Measurements from ENCODE around the gene ZBTB43.
"Not testable (repeated sequence)": the region's sequence is repeated elsewhere in the genome, so short reads cannot be mapped to it uniquely, and the experiment has no call there.

Gene ZBTB43

GRCh38 chr9:126810221-126810620, 5.4 kb downstream of the ZBTB43 start:
- not testable (repeated sequence) for H3K27ac ChIP-seq (ENCODE audit: low read length, poor library complexity, severe bottlenecking); H3K79me1 ChIP-seq (replicated peaks; ENCODE audit: low read length, poor library complexity, severe bottlenecking); H3K9ac ChIP-seq (ENCODE audit: low read length); H2AFZ ChIP-seq (ENCODE audit: low read depth, low read length); H3K14ac ChIP-seq (ENCODE audit: low read length in 2 of 2); H3K9me3 ChIP-seq (ENCODE audit: control insufficient read depth, low read length); H3K4me3 ChIP-seq (ENCODE audit: insufficient read depth in 1 of 2, low read depth in 1 of 2, low read length in 2 of 2); H2BK15ac ChIP-seq (ENCODE audit: low read depth, poor library complexity, severe bottlenecking); H3K4me2 ChIP-seq (ENCODE audit: low read length, poor library complexity, severe bottlenecking); H3K4ac ChIP-seq (ENCODE audit: low read depth in 1 of 2, low read length in 2 of 2); H3K23ac ChIP-seq (ENCODE audit: low read length in 2 of 2); H2BK12ac ChIP-seq (ENCODE audit: low read length in 2 of 2); H3K4me1 ChIP-seq (ENCODE audit: control insufficient read depth, insufficient read depth, low read depth, low read length); H2BK120ac ChIP-seq (ENCODE audit: low read depth, low read length); H3K27me3 ChIP-seq (ENCODE audit: control insufficient read depth in 1 of 2, insufficient read depth in 1 of 2, low read length in 2 of 2); H2AK5ac ChIP-seq (ENCODE audit: low read length, severe bottlenecking); H4K8ac ChIP-seq (ENCODE audit: low read length); DNase-seq; H4K91ac ChIP-seq (ENCODE audit: low read length); H2BK5ac ChIP-seq (ENCODE audit: low read depth, low read length, poor library complexity, severe bottlenecking); H3K18ac ChIP-seq (ENCODE audit: low read depth in 1 of 2, low read length in 2 of 2)
- WGBS: 98% methylated on average over 11 of the region's 12 CpGs
- peaks cover 15 to 62% of the 10 kb centered on the region in 2 experiments for H3K36me3 ChIP-seq (ENCODE audit: control insufficient read depth in 1 of 2, insufficient read depth in 2 of 2, low read depth in 1 of 2, low read length in 2 of 2)

DNA sequence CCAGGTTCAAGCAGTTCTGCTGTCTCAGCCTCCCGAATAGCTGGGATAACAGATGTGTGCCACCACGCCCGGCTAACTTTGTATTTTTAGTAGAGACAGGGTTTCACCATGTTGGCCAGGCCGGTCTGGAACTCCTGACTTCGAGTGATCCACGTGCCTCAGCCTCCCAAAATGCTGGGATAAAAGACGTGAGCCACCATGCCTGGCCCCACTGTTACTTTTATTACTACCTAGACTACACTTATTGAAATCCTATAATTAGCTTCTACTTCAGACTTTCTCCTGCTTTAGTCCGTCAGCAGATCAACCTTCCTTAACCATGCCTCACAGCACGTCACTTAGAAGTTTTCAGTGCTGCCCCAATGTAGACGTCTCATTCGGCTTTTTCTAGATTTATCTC, 8.2 kb downstream of the ZBTB43 start:
- DNase-seq: no peak

DNA sequence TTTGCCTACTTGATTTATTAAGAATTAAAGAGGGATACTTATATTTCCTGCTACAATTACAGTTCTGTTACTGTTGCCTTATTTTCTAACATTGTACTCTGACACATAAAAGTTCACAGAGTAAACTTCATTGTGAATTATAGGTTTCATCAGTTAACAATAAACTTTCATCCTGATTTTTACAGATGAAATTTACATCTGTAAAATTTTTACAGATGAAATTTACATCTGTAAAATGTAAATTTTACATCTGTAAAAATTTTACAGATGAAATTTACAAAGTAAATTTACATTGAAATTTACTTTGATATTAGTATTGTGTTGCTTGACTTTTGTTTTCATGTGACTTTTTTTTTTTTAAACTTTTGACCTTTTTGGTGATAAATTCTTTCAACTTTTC, 9.3 kb downstream of the ZBTB43 start:
- DNase-seq: no peak
- H3K14ac ChIP-seq (ENCODE audit: low read length in 2 of 2): no peak overlapping the region

More for the DNA sequence above, 8.2 kb downstream of the ZBTB43 start:
- Histone ChIP-seq H4K91ac (ENCODE audit: low read length) (no peak overlapping the region), H3K18ac (ENCODE audit: low read depth in 1 of 2, low read length in 2 of 2) (no peak overlapping the region), H2BK120ac (ENCODE audit: low read depth, low read length) (no peak overlapping the region), H2BK5ac (ENCODE audit: low read depth, low read length, poor library complexity, severe bottlenecking) (no peak overlapping the region), H3K79me1 (replicated peaks; ENCODE audit: low read length, poor library complexity, severe bottlenecking) (peaks cover 13% of the 10 kb centered on the region), H3K4me3 (ENCODE audit: insufficient read depth in 1 of 2, low read depth in 1 of 2, low read length in 2 of 2) (no peak overlapping the region), H3K27ac (ENCODE audit: low read length, poor library complexity, severe bottlenecking) (no peak overlapping the region), H3K36me3 (ENCODE audit: control insufficient read depth in 1 of 2, insufficient read depth in 2 of 2, low read depth in 1 of 2, low read length in 2 of 2) (peaks cover 24 to 76% of the 10 kb centered on the region in 2 experiments), H3K14ac (ENCODE audit: low read length in 2 of 2) (no peak overlapping the region), H2BK12ac (ENCODE audit: low read length in 2 of 2) (no peak overlapping the region), H2AFZ (ENCODE audit: low read depth, low read length) (no peak overlapping the region), H3K9me3 (ENCODE audit: control insufficient read depth, low read length) (peaks cover 4% of the 10 kb centered on the region), H3K4me1 (ENCODE audit: control insufficient read depth, insufficient read depth, low read depth, low read length) (no peaks in the 10 kb centered on the region), H3K4ac (ENCODE audit: low read depth in 1 of 2, low read length in 2 of 2) (no peak overlapping the region), H4K8ac (ENCODE audit: low read length) (no peak overlapping the region), H3K9ac (ENCODE audit: low read length) (no peak overlapping the region), H3K4me2 (ENCODE audit: low read length, poor library complexity, severe bottlenecking) (no peak overlapping the region), H2AK5ac (ENCODE audit: low read length, severe bottlenecking) (no peak overlapping the region), H2BK15ac (ENCODE audit: low read depth, poor library complexity, severe bottlenecking) (no peak overlapping the region), H3K27me3 (ENCODE audit: control insufficient read depth in 1 of 2, insufficient read depth in 1 of 2, low read length in 2 of 2) (no peaks in the 10 kb centered on the region), H3K23ac (ENCODE audit: low read length in 2 of 2) (no peak overlapping the region)
- 97% methylated on average over 9 of the region's 11 CpGs for WGBS

GRCh38 chr9:126817615-126818014, 12.8 kb downstream of the ZBTB43 start:
- not testable (repeated sequence) for H3K9ac ChIP-seq (ENCODE audit: low read length); H2BK5ac ChIP-seq (ENCODE audit: low read depth, low read length, poor library complexity, severe bottlenecking); H2AK5ac ChIP-seq (ENCODE audit: low read length, severe bottlenecking); H3K27me3 ChIP-seq (ENCODE audit: control insufficient read depth in 1 of 2, insufficient read depth in 1 of 2, low read length in 2 of 2); H4K91ac ChIP-seq (ENCODE audit: low read length); H3K4me1 ChIP-seq (ENCODE audit: control insufficient read depth, insufficient read depth, low read depth, low read length); H3K14ac ChIP-seq (ENCODE audit: low read length in 2 of 2); H2BK12ac ChIP-seq (ENCODE audit: low read length in 2 of 2); H3K18ac ChIP-seq (ENCODE audit: low read depth in 1 of 2, low read length in 2 of 2); H4K8ac ChIP-seq (ENCODE audit: low read length); H3K27ac ChIP-seq (ENCODE audit: low read length, poor library complexity, severe bottlenecking); H3K23ac ChIP-seq (ENCODE audit: low read length in 2 of 2); H2BK120ac ChIP-seq (ENCODE audit: low read depth, low read length); DNase-seq; H2BK15ac ChIP-seq (ENCODE audit: low read depth, poor library complexity, severe bottlenecking); H3K4me3 ChIP-seq (ENCODE audit: insufficient read depth in 1 of 2, low read depth in 1 of 2, low read length in 2 of 2); H3K4me2 ChIP-seq (ENCODE audit: low read length, poor library complexity, severe bottlenecking); H2AFZ ChIP-seq (ENCODE audit: low read depth, low read length); H3K4ac ChIP-seq (ENCODE audit: low read depth in 1 of 2, low read length in 2 of 2)
- Histone ChIP-seq H3K9me3 (ENCODE audit: control insufficient read depth, low read length) (peaks cover 32% of the 10 kb centered on the region), H3K36me3 (ENCODE audit: control insufficient read depth in 1 of 2, insufficient read depth in 2 of 2, low read depth in 1 of 2, low read length in 2 of 2) (peaks cover 22 to 68% of the 10 kb centered on the region in 2 experiments), H3K79me1 (replicated peaks; ENCODE audit: low read length, poor library complexity, severe bottlenecking) (peaks cover 24% of the 10 kb centered on the region)
- WGBS: 100% methylated on average over 2 of the region's 7 CpGs

More for the DNA sequence above, 9.3 kb downstream of the ZBTB43 start:
- peaks cover 15% of the 10 kb centered on the region for H3K79me1 ChIP-seq (replicated peaks; ENCODE audit: low read length, poor library complexity, severe bottlenecking)
- no peak overlapping the region for H3K23ac ChIP-seq (ENCODE audit: low read length in 2 of 2)
- no peaks in the 10 kb centered on the region for H3K4me1 ChIP-seq (ENCODE audit: control insufficient read depth, insufficient read depth, low read depth, low read length)
- H4K8ac ChIP-seq (ENCODE audit: low read length): no peak overlapping the region
- H2BK5ac ChIP-seq (ENCODE audit: low read depth, low read length, poor library complexity, severe bottlenecking): no peak overlapping the region
- no peak overlapping the region for H3K9ac ChIP-seq (ENCODE audit: low read length)
- no peaks in the 10 kb centered on the region for H3K27me3 ChIP-seq (ENCODE audit: control insufficient read depth in 1 of 2, insufficient read depth in 1 of 2, low read length in 2 of 2)
- H3K18ac ChIP-seq (ENCODE audit: low read depth in 1 of 2, low read length in 2 of 2): no peak overlapping the region
- peaks cover 28 to 76% of the 10 kb centered on the region in 2 experiments for H3K36me3 ChIP-seq (ENCODE audit: control insufficient read depth in 1 of 2, insufficient read depth in 2 of 2, low read depth in 1 of 2, low read length in 2 of 2)
- H3K27ac ChIP-seq (ENCODE audit: low read length, poor library complexity, severe bottlenecking): no peak overlapping the region
- peaks cover 14% of the 10 kb centered on the region for H3K9me3 ChIP-seq (ENCODE audit: control insufficient read depth, low read length)
- H3K4me3 ChIP-seq (ENCODE audit: insufficient read depth in 1 of 2, low read depth in 1 of 2, low read length in 2 of 2): no peak overlapping the region
- H2BK15ac ChIP-seq (ENCODE audit: low read depth, poor library complexity, severe bottlenecking): no peak overlapping the region
- no peak overlapping the region for H2BK12ac ChIP-seq (ENCODE audit: low read length in 2 of 2)
- no peak overlapping the region for H3K4ac ChIP-seq (ENCODE audit: low read depth in 1 of 2, low read length in 2 of 2)
- no peak overlapping the region for H3K4me2 ChIP-seq (ENCODE audit: low read length, poor library complexity, severe bottlenecking)
- no peak overlapping the region for H2AK5ac ChIP-seq (ENCODE audit: low read length, severe bottlenecking)
- no peak overlapping the region for H2AFZ ChIP-seq (ENCODE audit: low read depth, low read length)
- H4K91ac ChIP-seq (ENCODE audit: low read length): no peak overlapping the region
- no peak overlapping the region for H2BK120ac ChIP-seq (ENCODE audit: low read depth, low read length)

Measured in mesenchymal stem cell (in vitro differentiated cells and primary cell).